Hematopoietic multipotent progenitor cell treated with erythropoietin and hydrocortisone succinate and interleukin-3 and kit ligand, for 4 days (in vitro differentiated cells): ENCODE measurements around the gene LRRTM3.
A peak's percentile ranks its signal among the peaks of the same experiment; 100 is the strongest.

Experiments used
- DNase-seq: peaks from one replicate; pipeline ENCODE4 v3.0.0-alpha.2; 2015

LRRTM3 gene

DNA sequence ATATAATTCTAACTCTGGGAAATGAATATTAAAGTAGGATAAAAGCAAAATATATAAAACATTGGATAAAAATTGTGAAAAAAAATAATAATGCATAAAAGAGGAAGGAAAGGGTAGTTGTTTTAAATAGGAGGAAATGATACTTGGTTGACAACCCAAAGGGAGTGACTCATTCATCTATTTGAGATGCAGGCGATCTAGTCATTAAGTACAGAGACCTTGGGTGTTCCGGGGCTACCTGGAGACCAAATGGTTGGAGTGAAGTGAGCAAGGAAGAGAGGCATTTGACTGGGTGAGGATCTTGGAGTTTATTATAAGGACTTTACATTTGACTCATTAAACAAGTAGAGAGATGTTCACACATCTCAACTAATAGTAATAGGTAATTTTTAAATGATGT, 111.0 kb downstream of the LRRTM3 start:
- no peak for DNase-seq

DNA sequence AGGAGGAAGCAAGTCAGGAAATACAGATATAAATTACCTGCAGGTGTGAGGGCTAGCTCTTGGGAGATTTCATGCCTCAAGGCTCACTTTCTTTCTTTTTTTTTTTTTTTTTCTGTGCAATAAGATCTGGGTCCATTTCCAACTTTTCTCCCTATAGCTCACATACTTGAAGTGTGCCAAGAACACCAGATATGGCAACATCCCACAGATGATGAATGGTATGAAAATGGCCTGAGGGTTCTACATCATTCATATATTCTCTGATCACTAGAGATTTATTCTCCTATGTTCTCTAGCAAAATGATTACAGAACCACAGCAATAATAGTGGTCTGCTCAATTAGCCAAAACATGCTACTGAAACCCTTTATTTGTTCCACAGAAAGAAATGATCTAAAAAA, 117.2 kb downstream of the LRRTM3 start:
- no peak for DNase-seq

DNA sequence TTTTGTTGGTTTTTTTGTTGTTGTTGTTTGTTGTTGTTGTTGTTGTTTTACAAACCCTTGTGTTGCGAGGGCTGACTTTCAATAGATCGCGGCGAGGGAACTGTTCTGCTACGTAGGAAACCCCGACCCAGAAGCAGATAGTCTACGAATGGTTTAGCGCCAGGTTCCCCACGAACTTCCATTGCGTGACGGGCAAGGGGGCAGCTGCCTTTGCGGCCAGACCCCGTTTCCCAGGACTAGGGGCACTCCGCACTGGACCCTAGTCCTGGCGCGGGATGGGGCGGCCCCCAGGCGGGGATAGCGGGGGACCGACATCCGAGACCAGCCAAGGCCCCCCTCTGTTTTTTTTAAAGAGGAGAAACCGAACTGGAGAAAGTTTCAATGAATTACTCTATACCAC, 119.6 kb downstream of the LRRTM3 start:
- DNase-seq, result no peak

DNA sequence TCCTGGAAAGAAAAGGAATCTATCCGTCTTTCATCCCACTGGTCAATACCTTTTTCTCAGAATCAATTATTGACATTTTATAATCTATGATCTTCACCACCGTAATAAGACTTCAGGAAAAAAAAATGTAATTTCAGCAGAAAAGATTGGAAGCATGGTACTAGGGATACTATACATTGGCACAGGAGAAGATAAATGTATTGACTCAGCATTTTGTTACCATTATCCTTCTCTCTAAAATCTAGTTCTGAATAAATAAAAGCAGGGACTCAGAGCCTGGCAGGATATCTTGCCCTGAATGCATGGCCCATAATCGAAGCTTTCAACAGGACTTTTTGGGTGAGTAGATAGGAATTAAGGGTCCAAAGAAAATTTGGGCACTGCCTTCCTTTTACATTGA, 120.7 kb downstream of the LRRTM3 start:
- no peak for DNase-seq

DNA sequence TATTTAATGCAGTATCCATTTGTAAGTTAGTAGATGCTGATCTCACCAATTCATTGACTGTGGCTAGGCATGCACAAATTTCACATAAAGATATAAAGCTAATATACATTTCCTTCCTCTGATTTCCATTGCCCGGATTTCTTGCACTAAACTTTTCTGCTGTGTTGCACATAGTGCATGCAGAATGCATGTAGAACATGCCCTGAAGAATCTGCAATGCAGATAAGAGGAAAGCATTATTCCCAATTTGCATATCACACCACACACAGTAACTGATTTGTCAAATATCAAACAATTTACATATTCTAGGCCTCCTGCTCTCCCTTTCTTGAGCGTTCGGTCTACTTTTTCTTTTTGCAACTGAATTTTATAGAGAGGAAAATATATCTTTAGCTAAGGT, 124.2 kb downstream of the LRRTM3 start:
- no peak for DNase-seq

DNA sequence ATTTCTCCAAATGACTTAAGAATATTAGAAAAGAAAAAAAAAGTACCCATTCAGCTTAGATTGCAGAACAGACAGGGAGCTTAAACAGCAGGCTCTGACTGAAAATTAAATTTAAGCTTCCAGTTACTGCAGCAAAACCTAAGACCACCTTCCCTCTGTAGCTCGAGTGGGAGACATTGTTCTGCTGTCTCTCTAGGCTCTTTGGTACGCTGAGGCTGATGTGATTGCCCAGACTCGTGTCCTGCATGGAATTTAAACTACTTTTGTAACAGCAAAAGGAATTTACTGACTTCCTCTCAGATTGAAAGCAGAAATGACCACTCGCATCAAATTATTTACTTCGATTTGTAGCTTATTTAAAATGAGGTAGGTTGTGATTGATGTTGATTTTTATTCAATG, 124.6 kb downstream of the LRRTM3 start:
- no peak for DNase-seq

DNA sequence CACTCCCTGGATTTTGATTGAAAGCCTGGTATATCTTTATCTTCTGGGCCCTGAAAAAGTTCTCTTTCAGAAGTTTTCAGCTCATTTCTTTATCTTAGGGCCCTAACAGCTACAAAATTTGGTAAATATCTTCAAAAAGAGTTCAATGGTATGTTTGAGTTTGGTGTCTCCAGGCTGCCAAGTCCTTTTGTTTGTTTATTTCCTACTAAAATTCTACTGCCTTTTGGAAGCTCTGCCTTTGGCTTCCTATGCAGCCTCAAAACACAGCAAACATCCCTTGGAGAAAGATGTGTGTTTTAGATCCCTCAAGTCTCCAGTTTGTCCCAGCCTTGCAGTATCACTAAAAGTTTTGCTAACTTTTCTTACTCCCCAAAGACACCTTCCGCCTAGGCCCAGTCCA, 146.8 kb downstream of the LRRTM3 start:
- peak; percentile 1 for DNase-seq

DNA sequence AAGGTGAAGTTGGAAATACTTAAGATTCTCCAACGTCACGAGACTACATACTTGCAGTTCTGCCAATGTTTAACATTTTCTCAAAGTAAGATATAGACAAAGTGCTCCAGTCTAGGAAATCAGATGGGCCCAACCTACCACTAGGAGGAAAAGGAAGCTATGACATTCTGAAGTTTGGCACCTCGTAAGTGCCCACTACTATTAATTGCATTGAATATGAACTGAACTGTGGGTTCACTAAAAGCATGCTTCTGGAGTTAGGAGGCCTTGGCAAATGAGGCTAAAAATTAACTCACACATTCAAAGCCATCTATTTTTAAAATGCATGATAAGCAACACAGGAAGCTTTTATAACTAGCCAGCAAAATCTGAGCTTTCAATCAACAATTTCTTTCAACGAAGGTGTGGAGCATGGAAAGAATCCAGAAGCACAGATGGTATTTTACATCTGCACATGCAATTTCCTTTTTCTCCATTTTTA, 149.7 kb downstream of the LRRTM3 start:
- no peak for DNase-seq

DNA sequence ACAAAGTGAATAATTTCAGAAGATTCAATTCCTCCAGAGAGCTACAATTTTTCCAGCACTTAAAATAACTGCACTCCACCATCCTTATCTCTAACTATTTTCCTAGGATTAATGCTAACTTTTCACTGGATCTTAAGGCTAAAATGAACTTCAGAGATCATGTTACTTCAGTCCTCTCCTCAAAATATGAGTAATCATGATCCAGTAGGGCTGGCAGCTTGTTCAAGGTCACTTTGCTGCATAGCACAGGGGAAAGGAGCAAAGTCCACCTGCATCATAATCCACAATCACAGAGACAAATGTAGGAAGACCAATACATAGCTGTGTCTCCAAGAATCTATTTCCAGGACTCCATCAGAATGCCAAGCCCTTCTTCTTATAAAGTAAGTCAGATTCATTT, 150.3 kb downstream of the LRRTM3 start:
- DNase-seq, result no peak

DNA sequence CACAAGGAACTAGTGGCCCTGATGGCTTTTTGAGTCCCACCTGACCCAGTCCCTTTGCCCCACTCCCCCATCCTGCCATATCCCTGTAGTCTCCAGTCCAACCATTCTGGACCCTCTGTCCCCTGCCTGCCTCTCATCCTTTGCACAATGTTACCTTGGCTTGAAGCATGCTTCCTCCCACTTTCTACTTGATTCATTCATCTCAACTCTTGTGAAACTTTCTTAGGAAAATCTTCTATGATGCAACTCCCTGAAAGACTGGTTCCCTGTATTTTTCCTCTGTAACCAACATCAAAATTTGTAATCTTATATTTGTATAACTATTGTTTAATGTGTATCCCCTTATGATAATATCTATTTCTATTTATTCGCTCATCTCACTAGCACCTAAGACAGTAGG, 151.5 kb downstream of the LRRTM3 start:
- DNase-seq, result no peak

DNA sequence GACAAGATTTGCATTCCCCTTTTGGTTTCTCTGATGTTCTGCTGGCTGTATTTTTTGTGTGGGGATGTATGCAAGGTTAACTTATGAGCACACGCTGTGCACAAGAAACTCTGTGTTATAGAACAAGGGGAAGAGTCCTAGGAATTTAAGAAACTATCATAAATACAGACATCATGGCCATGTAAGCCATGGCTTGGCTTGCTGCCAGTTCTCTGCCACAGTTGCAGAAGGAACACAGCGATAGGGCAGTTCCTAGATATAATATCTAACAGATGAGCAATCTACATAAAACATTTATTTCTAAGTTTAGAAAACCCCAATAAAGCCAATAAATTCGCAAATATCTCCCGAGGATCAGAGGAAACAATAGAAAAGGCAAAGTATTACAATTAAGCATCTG, 153.3 kb downstream of the LRRTM3 start:
- peak; percentile 85 for DNase-seq

DNA sequence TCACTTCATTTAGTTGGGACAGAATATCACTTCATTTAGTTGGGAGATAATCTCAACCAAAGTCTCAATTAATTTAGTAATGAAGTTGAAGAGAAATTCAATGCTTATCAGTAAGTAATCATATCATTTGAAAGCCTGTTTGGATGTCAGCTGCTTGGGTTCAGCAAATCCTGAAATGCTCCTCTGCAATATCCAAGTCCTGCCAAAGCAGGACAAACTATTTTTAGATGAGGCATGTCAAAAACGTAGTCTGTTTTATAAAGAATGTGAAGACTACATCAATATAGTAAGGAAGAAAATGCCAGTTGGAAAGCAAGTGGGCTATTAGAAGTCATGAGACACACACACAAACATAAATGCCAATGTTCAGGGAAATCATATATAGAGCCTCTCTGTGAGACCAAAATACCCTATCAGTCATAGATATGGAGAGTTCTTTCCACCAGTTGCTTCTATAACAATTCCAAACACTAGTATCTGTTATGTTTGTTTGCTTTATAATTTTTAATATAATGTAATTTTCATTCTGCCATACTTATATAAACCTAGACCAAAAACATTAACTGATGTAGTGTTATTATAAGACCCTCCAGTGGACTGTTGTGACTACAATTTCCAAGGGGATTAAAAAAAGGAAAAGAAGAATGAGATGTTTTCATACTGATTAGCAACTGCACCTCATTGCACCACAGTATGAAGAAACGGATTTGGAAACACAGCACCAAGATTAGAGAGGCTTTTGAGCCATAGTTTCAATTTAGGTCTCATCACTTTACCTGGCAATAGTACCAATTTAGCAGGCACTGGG, 160.7 kb downstream of the LRRTM3 start:
- DNase-seq, result no peak

DNA sequence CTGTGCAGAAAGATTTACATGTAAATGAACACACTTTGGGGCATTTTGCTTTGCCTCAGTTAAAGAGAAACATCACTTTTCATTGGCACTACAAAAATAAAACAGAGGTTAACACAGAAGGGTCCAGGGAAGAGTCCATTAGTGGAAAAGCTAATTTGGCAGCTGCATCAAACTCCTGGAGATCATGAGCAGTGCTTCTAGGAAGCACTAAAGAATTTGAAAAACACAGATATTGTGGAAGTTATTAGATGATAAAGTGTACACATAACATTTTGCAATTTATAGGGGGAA, 161.2 kb downstream of the LRRTM3 start:
- DNase-seq, result no peak

DNA sequence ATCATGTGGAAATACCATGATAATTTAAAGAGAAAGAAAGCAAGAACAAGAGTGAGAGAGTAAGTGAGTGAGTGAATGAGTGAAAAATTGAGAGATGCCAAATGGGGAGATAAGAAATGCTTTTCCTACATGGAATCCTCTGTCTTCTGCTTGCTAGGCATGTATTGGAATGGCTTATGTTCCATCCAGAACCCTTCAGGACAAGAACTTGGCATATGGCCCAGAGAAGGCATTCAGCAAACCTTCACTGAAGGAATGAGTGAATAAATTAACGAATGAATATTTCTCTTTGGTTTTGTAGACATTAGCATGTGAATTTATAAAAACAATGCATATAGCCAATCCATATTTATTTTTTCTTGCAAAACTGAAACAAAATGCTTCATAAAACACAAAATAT, 162.2 kb downstream of the LRRTM3 start:
- no peak for DNase-seq

DNA sequence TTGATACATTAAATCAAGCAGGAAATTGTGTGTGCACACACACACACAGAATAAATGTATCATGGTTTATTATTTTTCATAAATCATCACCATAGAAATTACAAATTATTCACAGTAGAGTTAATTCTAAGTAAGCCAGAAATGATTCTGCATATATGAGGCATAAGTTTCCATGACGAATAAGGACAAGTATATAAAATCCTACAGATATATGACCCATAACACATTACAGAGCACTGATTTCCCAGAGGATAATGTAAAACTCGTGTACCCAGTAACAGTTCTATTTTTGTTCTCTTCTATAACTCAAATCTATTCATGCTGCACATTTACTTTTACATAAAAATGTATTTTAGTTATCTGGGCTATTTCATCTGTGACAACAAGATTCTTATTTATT, 169.7 kb downstream of the LRRTM3 start:
- no peak for DNase-seq

DNA sequence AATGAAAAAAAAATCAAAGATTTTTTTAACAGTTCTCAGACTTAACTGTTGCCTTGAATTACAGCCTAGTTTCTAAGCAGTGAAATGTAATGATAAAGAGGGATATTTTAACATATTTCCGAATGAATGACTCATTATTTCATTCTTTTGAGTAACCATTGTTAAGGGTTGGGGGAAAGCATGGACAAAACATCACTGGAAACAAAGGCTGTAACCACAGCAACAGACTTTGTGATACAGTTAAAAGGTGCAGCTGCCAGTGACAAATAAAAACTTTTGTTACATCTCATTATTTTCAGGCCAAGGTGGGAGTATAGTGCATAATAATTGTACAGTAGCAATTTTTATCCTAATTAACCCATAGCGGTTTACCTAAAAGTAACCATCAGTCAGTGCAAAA, 172.6 kb downstream of the LRRTM3 start:
- DNase-seq, result no peak

DNA sequence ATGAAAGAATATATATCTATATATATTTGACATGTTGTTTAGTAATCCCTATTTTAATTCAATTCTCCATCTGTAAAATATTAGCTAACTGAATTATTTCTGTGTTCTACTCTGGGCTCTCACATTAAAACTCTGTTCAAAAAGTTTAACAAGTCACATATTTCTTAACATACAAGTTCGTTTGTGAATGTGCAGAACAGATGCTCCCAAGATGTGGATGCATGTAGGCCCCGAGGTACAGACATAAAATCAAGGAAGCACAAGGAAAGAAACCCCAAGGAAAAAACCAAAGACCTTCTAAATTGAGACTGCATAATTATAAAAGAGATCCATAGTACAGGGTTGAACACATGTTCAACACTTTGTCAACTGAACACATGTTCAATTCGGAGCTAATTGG, 175.1 kb downstream of the LRRTM3 start:
- DNase-seq, result no peak

DNA sequence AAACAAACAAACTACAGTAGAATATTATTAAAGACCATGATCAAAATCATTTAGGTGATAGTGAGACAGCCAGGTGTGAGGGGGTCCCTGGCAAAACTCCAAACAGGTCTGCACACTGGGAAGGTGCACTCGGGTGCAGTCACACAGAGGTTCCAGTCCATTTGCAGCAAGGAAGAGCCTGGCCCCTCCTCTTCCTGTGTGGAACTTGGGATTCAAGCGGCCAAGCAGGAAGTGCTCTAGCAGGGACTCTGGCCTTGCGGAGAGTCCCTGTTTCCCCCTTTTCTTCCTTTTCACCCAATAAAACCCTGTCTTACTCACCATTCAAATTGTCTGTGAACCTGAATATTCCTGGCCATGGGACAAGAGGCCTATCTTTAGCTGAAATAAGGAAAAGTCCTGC, 181.8 kb downstream of the LRRTM3 start:
- no peak for DNase-seq

DNA sequence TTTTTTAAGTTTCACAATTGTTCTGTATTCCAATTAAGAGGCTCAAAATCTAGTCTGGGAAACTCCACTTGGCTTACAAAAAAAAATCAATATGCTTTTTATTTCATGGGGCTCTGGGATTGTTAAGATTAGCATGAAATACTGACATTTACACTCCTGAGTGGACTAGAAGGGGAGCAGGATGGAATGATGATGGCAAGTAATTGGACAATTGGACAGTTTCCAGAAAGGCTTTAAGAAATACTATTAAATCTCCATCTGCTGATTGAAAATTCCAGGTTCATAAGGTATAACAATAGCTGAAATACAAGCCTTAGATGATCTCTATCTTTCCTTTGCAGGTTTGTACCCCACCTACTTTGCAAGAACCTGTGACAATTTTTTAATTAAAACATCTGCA, 184.4 kb downstream of the LRRTM3 start:
- DNase-seq, result no peak

DNA sequence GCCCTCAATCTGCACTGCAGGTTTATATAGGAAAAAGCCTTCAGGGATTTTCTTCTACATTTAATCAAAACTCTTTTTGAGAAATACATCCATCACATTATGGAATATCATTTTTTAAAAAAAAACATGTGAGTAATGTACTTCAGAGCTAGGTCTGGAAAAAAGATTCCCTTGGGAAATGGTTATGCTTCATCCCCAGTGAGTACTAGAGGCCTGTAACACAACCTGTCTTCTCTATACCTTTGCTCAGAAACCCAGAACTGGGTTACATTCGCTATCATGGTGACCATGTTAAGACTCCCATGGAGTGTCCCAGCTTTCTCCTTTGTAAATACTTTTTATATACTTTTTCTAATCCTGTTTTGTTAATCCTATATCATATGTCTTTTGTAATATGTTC, 186.9 kb downstream of the LRRTM3 start:
- no peak for DNase-seq

DNA sequence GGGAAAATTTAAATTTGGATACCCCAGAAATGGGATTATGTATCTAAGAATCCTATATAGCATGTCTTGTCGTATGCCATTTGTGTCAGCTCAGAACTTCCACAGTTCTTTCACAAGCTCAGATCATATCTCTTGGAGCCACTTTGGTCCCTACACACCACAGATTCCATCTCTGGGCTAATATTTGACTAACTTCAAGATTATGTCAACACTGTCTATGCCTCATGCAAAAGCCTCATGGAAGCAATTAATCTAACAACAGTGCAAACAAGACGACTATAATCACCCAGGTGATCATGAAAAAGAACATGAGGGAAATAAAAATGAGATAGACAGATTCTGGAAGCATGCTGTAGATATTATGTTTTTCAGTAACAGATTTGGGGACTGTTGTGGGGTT, 189.1 kb downstream of the LRRTM3 start:
- no peak for DNase-seq

DNA sequence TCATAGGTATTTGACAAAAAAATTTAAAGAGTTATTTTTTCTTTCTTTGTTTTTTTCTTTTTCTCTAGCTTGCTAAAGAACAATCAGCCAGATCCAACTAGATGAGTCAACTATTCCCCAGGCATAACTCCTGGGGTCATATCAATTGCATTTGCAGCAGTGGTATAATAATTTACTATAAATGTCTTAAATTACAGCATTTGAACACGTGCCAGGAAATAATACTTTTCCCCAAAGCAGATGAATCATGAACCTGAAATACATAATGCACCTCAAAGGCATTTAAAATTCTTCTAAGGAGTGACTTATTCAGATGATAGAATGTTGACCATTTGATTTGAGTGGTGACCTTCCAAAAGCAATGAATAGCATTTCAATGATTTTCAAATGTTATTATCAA, 190.1 kb downstream of the LRRTM3 start:
- DNase-seq, result no peak

DNA sequence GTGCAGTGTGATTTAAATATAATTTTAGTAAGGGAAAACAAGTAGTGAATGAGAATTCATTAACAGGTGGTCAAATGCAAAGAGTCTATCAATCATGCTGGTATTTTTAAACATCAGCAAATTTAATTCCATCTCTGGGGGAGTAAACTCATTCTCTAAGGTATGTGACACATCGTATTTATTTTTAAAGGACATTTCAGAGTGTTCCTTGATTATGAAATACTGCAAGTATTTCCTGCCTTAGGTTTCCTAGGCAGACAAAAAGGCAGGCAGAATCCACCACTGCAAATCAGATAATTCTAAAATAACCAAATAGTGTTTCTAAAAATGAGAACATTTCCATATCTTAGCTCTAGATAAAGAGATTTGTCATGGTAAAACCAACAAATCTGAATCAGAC, 193.8 kb downstream of the LRRTM3 start:
- DNase-seq, result no peak

DNA sequence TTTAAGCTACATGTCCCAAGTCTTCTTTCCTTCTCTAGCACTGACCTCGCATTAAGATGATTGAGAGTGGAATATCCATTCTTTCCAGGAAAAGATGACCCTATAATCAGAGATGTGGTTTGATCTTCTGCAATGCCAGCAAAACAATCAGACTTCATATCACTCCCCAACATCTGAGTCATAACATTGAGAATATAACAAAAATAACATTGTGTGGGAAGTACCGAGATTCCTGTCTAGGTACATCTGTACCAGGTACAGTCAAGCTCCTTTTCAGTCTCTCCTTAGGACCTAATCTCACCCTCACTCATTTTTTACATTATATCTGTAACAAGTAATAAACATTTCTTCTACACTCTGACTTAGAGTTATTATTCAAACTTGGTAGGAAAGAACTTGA, 201.6 kb downstream of the LRRTM3 start:
- no peak for DNase-seq

DNA sequence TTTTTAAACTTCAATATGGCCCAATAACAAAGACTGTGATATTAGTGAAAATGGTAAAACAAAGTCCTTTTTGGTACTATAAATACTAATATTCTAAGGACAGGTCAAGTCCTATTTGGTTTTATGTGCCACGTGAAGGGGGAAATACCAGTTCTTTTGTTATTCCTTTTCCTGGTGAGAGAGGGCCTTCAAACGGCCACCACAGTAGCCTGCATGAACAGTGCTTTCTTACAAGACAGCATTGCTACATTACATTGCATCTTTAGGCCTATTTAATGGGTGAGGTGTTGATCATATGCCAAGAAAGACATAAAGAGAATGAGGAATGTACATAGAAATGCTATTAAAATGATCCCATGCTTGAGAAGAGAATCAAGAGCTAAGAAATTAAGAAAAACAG, 214.8 kb downstream of the LRRTM3 start:
- no peak for DNase-seq

DNA sequence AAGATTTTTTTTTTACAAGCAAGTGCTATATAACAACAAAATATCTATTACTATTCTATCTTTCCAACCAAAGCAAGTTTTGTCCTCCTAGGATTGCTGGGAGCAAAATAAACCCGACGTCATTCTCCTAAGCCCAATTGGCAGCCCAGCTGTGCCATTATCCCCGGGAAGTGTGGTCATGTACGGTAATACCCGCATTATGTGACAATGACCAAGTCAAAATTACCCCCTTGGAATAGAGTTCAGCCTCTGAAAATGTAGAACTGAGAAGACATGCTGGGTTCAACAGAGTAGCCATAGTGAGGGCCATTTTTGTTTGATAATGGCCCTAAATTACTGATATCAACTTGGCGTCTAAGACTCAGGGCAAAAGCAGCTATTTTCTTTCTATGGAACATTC, 215.5 kb downstream of the LRRTM3 start:
- no peak for DNase-seq
